Measurements from ENCODE around the gene FMC1. TPM values are rescaled to one million over a fixed set of nuclear protein-coding genes. Genes with fewer than 3 reads are reported as not detected.
A peak's percentile ranks its signal among the peaks of the same experiment; 100 is the strongest.
"Not testable (repeated sequence)": the region's sequence is repeated elsewhere in the genome, so short reads cannot be mapped to it uniquely, and the experiment has no call there.

Gene FMC1
- total and polyA plus RNA-seq, 4 donors, result 8.7 to 44.6 (median 13.2) TPM

- Histone ChIP-seq H3K9ac (ENCODE audit: insufficient read depth in 1 of 2, low read length in 2 of 2) (no peak overlapping the region), H3K4me1 (ENCODE audit: control insufficient read depth in 5 of 5, insufficient read depth in 5 of 5, low read length in 5 of 5) (no peaks in the 10 kb centered on the region), H3K4me3 (no peak overlapping the region), H3K36me3 (ENCODE audit: control insufficient read depth in 4 of 4, insufficient read depth in 4 of 4, low read length in 4 of 4) (peaks cover 8 to 13% (median 11%) of the 10 kb centered on the region in 4 donors), H3K9me3 (ENCODE audit: control insufficient read depth in 4 of 4, insufficient read depth in 3 of 4, low read length in 3 of 4) (no peaks in the 10 kb centered on the region), H3K27ac (ENCODE audit: low read depth in 1 of 2, low read length in 1 of 2) (no peak overlapping the region), H3K27me3 (ENCODE audit: control insufficient read depth in 3 of 3, insufficient read depth in 3 of 3, low read length in 2 of 3) (no peaks in the 10 kb centered on the region)
- no peak for ATAC-seq (ENCODE audit: insufficient read depth, low FRiP score)
- DNase-seq, result no peak
- WGBS, 2 donors, result 96 to 98% methylated on average over 2 of the region's 2 CpGs
- TF ChIP-seq CTCF (IDR thresholded peaks at IDR 0.05; ENCODE audit: control extremely low read depth, extremely low read depth), result no peak
These were observed 9.9 kb downstream of the FMC1 start for GRCh38 chr7:139351027-139351426.

- H3K4me3 ChIP-seq, result no peak overlapping the region
- no peak for DNase-seq
- no peak for ATAC-seq (ENCODE audit: insufficient read depth, low FRiP score)
- no peak overlapping the region for H3K9ac ChIP-seq (ENCODE audit: insufficient read depth in 1 of 2, low read length in 2 of 2)
- no peaks in the 10 kb centered on the region for H3K9me3 ChIP-seq (ENCODE audit: control insufficient read depth in 4 of 4, insufficient read depth in 3 of 4, low read length in 3 of 4)
- peaks cover 0 to 11% (median 6%) of the 10 kb centered on the region in 4 donors for H3K36me3 ChIP-seq (ENCODE audit: control insufficient read depth in 4 of 4, insufficient read depth in 4 of 4, low read length in 4 of 4)
- H3K4me1 ChIP-seq (ENCODE audit: control insufficient read depth in 5 of 5, insufficient read depth in 5 of 5, low read length in 5 of 5), result peaks cover 0 to 6% (median 0%) of the 10 kb centered on the region in 5 donors
- no peak for TF ChIP-seq CTCF (IDR thresholded peaks at IDR 0.05; ENCODE audit: control extremely low read depth, extremely low read depth)
- 95 to 99% methylated on average over 2 of the region's 2 CpGs for WGBS, 2 donors
- H3K27ac ChIP-seq (ENCODE audit: low read depth in 1 of 2, low read length in 1 of 2), result no peak overlapping the region
- no peaks in the 10 kb centered on the region for H3K27me3 ChIP-seq (ENCODE audit: control insufficient read depth in 3 of 3, insufficient read depth in 3 of 3, low read length in 2 of 3)
These were observed 13.6 kb downstream of the FMC1 start for GRCh38 chr7:139354729-139355128.

GRCh38 chr7:139355320-139355719 is 14.2 kb downstream of the FMC1 start:
- TF ChIP-seq CTCF (IDR thresholded peaks at IDR 0.05; ENCODE audit: control extremely low read depth, extremely low read depth), result no peak
- no peak for ATAC-seq (ENCODE audit: insufficient read depth, low FRiP score)
- 96 to 100% methylated on average over 1 of the region's 1 CpG for WGBS, 2 donors

GRCh38 chr7:139357729-139358506 is 16.8 kb downstream of the FMC1 start:
- not testable (repeated sequence) for H3K27ac ChIP-seq (ENCODE audit: low read depth in 1 of 2, low read length in 1 of 2); H3K4me3 ChIP-seq; H3K27me3 ChIP-seq (ENCODE audit: control insufficient read depth in 3 of 3, insufficient read depth in 3 of 3, low read length in 2 of 3); DNase-seq; ATAC-seq (ENCODE audit: insufficient read depth, low FRiP score); H3K36me3 ChIP-seq (ENCODE audit: control insufficient read depth in 4 of 4, insufficient read depth in 4 of 4, low read length in 4 of 4); H3K9me3 ChIP-seq (ENCODE audit: control insufficient read depth in 4 of 4, insufficient read depth in 3 of 4, low read length in 3 of 4)
- H3K9ac ChIP-seq (ENCODE audit: insufficient read depth in 1 of 2, low read length in 2 of 2), result peak overlapping the region; percentile 97
- H3K4me1 ChIP-seq (ENCODE audit: control insufficient read depth in 5 of 5, insufficient read depth in 5 of 5, low read length in 5 of 5), result peaks cover 0 to 20% (median 2%) of the 10 kb centered on the region in 5 donors
- WGBS, 2 donors, result 92 to 94% methylated on average over 27 of the region's 27 CpGs

More at GRCh38 chr7:139355320-139355719, 14.2 kb downstream of the FMC1 start:
- Histone ChIP-seq H3K27ac (ENCODE audit: low read depth in 1 of 2, low read length in 1 of 2) (no peak overlapping the region), H3K4me1 (ENCODE audit: control insufficient read depth in 5 of 5, insufficient read depth in 5 of 5, low read length in 5 of 5) (peaks cover 0 to 6% (median 0%) of the 10 kb centered on the region in 5 donors), H3K9me3 (ENCODE audit: control insufficient read depth in 4 of 4, insufficient read depth in 3 of 4, low read length in 3 of 4) (no peaks in the 10 kb centered on the region), H3K27me3 (ENCODE audit: control insufficient read depth in 3 of 3, insufficient read depth in 3 of 3, low read length in 2 of 3) (no peaks in the 10 kb centered on the region), H3K36me3 (ENCODE audit: control insufficient read depth in 4 of 4, insufficient read depth in 4 of 4, low read length in 4 of 4) (peaks cover 0 to 11% (median 5%) of the 10 kb centered on the region in 4 donors), H3K9ac (ENCODE audit: insufficient read depth in 1 of 2, low read length in 2 of 2) (no peak overlapping the region), H3K4me3 (no peak overlapping the region)
- no peak for DNase-seq
